Measurements from ENCODE around the gene BRPF3.

Gene BRPF3

DNA sequence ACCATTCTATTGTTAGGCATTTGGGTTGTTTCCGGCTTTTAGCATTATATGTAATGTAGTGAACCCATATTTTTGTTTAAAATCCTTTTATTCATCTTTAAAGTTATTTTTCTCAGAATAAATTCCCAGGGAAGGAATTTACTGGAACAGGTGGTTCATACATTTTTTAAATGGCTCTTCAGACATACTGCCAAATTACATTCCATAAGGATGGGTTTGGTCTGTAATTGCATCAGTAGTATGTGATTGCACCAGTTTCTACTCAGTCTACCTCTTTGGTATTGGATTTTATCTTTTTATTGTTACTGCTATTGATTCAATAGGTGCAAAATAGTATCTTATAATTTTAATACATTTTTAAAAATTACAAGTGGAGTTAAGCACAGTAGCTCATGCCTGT, 27.2 kb downstream of the BRPF3 start:
- no peak overlapping the region for H3K27ac ChIP-seq (ENCODE audit: low read depth, low read length, poor library complexity, severe bottlenecking)
- no peaks in the 10 kb centered on the region for H4K20me1 ChIP-seq (ENCODE audit: insufficient read depth, low read length)
- H3K9me3 ChIP-seq (ENCODE audit: low read length), result no peaks in the 10 kb centered on the region
- no peaks in the 10 kb centered on the region for H3K79me2 ChIP-seq (ENCODE audit: insufficient read depth, low read length)
- no peaks in the 10 kb centered on the region for H3K4me1 ChIP-seq (ENCODE audit: insufficient read depth, low read length, severe bottlenecking)
- no peaks in the 10 kb centered on the region for H3K27me3 ChIP-seq (ENCODE audit: insufficient read depth, low read length)
- H2AFZ ChIP-seq (ENCODE audit: low read length), result no peak overlapping the region
- no peak overlapping the region for H3K4me3 ChIP-seq (ENCODE audit: low read depth, low read length, poor library complexity, severe bottlenecking)
- H3K4me2 ChIP-seq (ENCODE audit: low read length), result no peak overlapping the region
- no peaks in the 10 kb centered on the region for H3F3A ChIP-seq (ENCODE audit: insufficient read depth, low read length)
- H3K9ac ChIP-seq (ENCODE audit: low read length), result no peak overlapping the region
- H3K36me3 ChIP-seq (ENCODE audit: insufficient read depth, low read length), result peaks cover 41% of the 10 kb centered on the region
- H3K9me2 ChIP-seq (ENCODE audit: low read depth, low read length), result no peaks in the 10 kb centered on the region
- TF ChIP-seq EZH2 (IDR thresholded peaks at IDR 0.05; ENCODE audit: borderline replicate concordance, low read length) (no peak), CTCF (IDR thresholded peaks at IDR 0.05; ENCODE audit: low read length) (no peak)

GRCh38 chr6:36224918-36225461, 28.4 kb downstream of the BRPF3 start:
- no peak for TF ChIP-seq EZH2 (IDR thresholded peaks at IDR 0.05; ENCODE audit: borderline replicate concordance, low read length)
- TF ChIP-seq CTCF (IDR thresholded peaks at IDR 0.05; ENCODE audit: low read length), result no peak
- no peaks in the 10 kb centered on the region for H3K9me3 ChIP-seq (ENCODE audit: low read length)
- H3K36me3 ChIP-seq (ENCODE audit: insufficient read depth, low read length), result peaks cover 31% of the 10 kb centered on the region
- no peak overlapping the region for H3K4me3 ChIP-seq (ENCODE audit: low read depth, low read length, poor library complexity, severe bottlenecking)
- H3K4me1 ChIP-seq (ENCODE audit: insufficient read depth, low read length, severe bottlenecking), result no peaks in the 10 kb centered on the region
- H3K27me3 ChIP-seq (ENCODE audit: insufficient read depth, low read length), result no peaks in the 10 kb centered on the region
- H3K4me2 ChIP-seq (ENCODE audit: low read length), result no peak overlapping the region
- H3K27ac ChIP-seq (ENCODE audit: low read depth, low read length, poor library complexity, severe bottlenecking), result no peak overlapping the region
- no peaks in the 10 kb centered on the region for H3K9me2 ChIP-seq (ENCODE audit: low read depth, low read length)
- no peak overlapping the region for H3K9ac ChIP-seq (ENCODE audit: low read length)
- H3F3A ChIP-seq (ENCODE audit: insufficient read depth, low read length), result no peaks in the 10 kb centered on the region
- no peaks in the 10 kb centered on the region for H3K79me2 ChIP-seq (ENCODE audit: insufficient read depth, low read length)
- H2AFZ ChIP-seq (ENCODE audit: low read length), result no peak overlapping the region
- H4K20me1 ChIP-seq (ENCODE audit: insufficient read depth, low read length), result no peaks in the 10 kb centered on the region

GRCh38 chr6:36226438-36227047, 30.0 kb downstream of the BRPF3 start:
- Histone ChIP-seq H4K20me1 (ENCODE audit: insufficient read depth, low read length) (no peaks in the 10 kb centered on the region), H3K27me3 (ENCODE audit: insufficient read depth, low read length) (no peaks in the 10 kb centered on the region), H3K27ac (ENCODE audit: low read depth, low read length, poor library complexity, severe bottlenecking) (no peak overlapping the region), H3K4me3 (ENCODE audit: low read depth, low read length, poor library complexity, severe bottlenecking) (no peak overlapping the region), H2AFZ (ENCODE audit: low read length) (no peak overlapping the region), H3K9me2 (ENCODE audit: low read depth, low read length) (no peaks in the 10 kb centered on the region), H3K4me1 (ENCODE audit: insufficient read depth, low read length, severe bottlenecking) (no peaks in the 10 kb centered on the region), H3K36me3 (ENCODE audit: insufficient read depth, low read length) (peaks cover 25% of the 10 kb centered on the region), H3K9ac (ENCODE audit: low read length) (no peak overlapping the region), H3K4me2 (ENCODE audit: low read length) (no peak overlapping the region), H3F3A (ENCODE audit: insufficient read depth, low read length) (no peaks in the 10 kb centered on the region), H3K9me3 (ENCODE audit: low read length) (no peaks in the 10 kb centered on the region), H3K79me2 (ENCODE audit: insufficient read depth, low read length) (no peaks in the 10 kb centered on the region)
- TF ChIP-seq EZH2 (IDR thresholded peaks at IDR 0.05; ENCODE audit: borderline replicate concordance, low read length), result no peak
- TF ChIP-seq CTCF (IDR thresholded peaks at IDR 0.05; ENCODE audit: low read length), result no peak
